Prostate gland (tissue), 2 donors: ENCODE data around the gene RGS10. TPM values are rescaled to one million over a fixed set of nuclear protein-coding genes. Genes with fewer than 3 reads are reported as not detected.

Experiments
- DNase-seq: peaks from one replicate; pipeline ENCODE4 v3.0.0-alpha.2; 2019; ENCODE audit warnings: low spot score
- H3K27ac ChIP-seq, 2 donors: fragments of 200-600 bp; sonication (generic); 2 replicates each; pipeline ENCODE4 v1.5.1; 2017 to 2019
- H3K27me3 ChIP-seq: fragments of 200-600 bp; sonication (generic); replicated peaks from 2 replicates; pipeline ENCODE4 v1.5.1; 2019; ENCODE audit not compliant: insufficient read depth
- H3K36me3 ChIP-seq, 2 donors: fragments of 200-600 bp; sonication (generic); 1 replicate in 1 of 2; 2 replicates in 1 of 2; pipeline versions ENCODE4 v1.5.1 to v1.8.1; 2017 to 2019
- H3K4me1 ChIP-seq: fragments of 200-600 bp; sonication (generic); replicated peaks from 2 replicates; pipeline ENCODE4 v1.5.1; 2019
- H3K4me3 ChIP-seq, 2 donors: fragments of 200-600 bp; sonication (generic); 2 replicates each; pipeline ENCODE4 v1.5.1; 2017 to 2019
- H3K9me3 ChIP-seq: fragments of 200-600 bp; sonication (generic); 2 replicates; pipeline ENCODE4 v1.5.1; 2017
- POLR2A ChIP-seq: fragments of 450-650 bp; IDR thresholded peaks from one replicate; pipeline ENCODE4 v1.6.1; 2016; ENCODE audit warnings: antibody characterized with exemption, mild to moderate bottlenecking
- POLR2AphosphoS5 ChIP-seq: sonication (generic); formaldehyde crosslinking; IDR thresholded peaks from one replicate; pipeline ENCODE4 v1.6.1; 2017; ENCODE audit warnings: antibody characterized with exemption
- WGBS: methylation state at CpG from one replicate; pipeline ENCODE4 v1.1.5; 2018; 5-methylcytosine and 5-hydroxymethylcytosine counted together
- intact Hi-C: fragments of 100-400 bp; cut with DNase I; formaldehyde crosslinking; loops from one replicate; pipeline ENCODE4 v1.14.2; 2022
- total RNA-seq, 2 donors: library from RNA; depleted of rRNA; stranded (reverse); fragments of >200 nt; gene quantifications; one replicate each; pipeline ENCODE4 v1.1.0, GENCODE V29; 2016
- TF ChIP-seq, protein P1 (sequence below), 4 experiments: fragments of 200-600 bp in 2 of 4; fragments of 450-650 bp in 2 of 4; sonication (generic) in 2 of 4; IDR thresholded peaks; 1 replicate in 3 of 4; 2 replicates in 1 of 4; pipeline ENCODE4 v1.5.1; 2016 to 2019; ENCODE audit warnings: antibody characterized with exemption in 4 of 4, mild to moderate bottlenecking in 2 of 4, moderate library complexity in 2 of 4

Gene RGS10
- total RNA-seq, 2 donors from 2014 or later = 12.4 to 67.7 TPM

DNA sequence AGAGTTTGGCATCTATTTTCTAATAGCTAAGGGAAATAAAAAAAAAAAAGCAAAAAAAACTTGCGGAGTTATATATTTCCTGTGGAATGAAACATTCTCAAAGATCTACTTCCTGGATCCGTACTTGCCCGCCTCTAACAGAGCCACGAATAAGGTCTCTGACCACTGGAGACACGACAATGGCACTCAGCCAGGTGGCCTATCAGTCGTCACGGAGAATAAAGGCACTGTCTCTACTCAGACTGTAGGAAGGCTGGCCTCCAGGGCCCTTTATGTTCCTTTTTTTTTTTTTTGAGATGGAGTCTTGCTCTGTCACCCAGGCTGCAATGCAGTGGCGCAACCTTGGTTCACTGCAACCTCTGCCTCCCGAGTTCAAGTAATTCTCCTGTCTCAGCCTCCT lies 58.7 kb downstream of the RGS10 start:
- Histone ChIP-seq H3K27ac (no peak overlapping the region), H3K9me3 (no peaks in the 10 kb centered on the region), H3K36me3 (no peaks in the 10 kb centered on the region), H3K4me3 (no peak overlapping the region), H3K27me3 (no peaks in the 10 kb centered on the region), H3K4me1 (no peaks in the 10 kb centered on the region)
- 77% methylated on average over 9 of the region's 9 CpGs for WGBS
- intact Hi-C loops = no loop called here
- DNase-seq = no peak
- no peak for TF ChIP-seq POLR2AphosphoS5
- TF ChIP-seq, protein P1, sequence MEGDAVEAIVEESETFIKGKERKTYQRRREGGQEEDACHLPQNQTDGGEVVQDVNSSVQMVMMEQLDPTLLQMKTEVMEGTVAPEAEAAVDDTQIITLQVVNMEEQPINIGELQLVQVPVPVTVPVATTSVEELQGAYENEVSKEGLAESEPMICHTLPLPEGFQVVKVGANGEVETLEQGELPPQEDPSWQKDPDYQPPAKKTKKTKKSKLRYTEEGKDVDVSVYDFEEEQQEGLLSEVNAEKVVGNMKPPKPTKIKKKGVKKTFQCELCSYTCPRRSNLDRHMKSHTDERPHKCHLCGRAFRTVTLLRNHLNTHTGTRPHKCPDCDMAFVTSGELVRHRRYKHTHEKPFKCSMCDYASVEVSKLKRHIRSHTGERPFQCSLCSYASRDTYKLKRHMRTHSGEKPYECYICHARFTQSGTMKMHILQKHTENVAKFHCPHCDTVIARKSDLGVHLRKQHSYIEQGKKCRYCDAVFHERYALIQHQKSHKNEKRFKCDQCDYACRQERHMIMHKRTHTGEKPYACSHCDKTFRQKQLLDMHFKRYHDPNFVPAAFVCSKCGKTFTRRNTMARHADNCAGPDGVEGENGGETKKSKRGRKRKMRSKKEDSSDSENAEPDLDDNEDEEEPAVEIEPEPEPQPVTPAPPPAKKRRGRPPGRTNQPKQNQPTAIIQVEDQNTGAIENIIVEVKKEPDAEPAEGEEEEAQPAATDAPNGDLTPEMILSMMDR (IDR thresholded peaks at IDR 0.05) = no peak

DNA sequence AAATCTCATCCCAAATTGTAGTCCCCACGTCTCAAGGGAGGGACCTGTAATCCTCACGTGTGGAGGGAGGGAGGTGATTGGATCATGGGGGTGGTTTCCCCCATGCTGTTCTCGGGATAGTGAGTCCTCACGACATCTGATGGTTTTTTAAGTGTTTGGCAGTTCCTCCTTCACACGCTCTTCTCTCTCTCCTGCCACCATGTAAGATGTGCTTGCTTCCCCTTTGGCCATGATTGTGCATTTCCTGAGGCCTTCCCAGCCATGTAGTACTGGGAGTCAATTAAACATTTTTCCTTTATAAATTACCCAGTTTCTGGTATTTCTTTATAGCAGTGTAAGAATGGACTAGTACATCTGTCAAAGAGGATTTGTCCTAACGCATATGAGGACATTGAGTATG lies 59.5 kb downstream of the RGS10 start:
- no peaks in the 10 kb centered on the region for H3K9me3 ChIP-seq
- H3K36me3 ChIP-seq = no peaks in the 10 kb centered on the region
- H3K27me3 ChIP-seq = no peaks in the 10 kb centered on the region
- H3K4me1 ChIP-seq = no peaks in the 10 kb centered on the region
- WGBS = 92% methylated on average over 6 of the region's 6 CpGs
- DNase-seq = no peak
- intact Hi-C loops = no loop called here
- TF ChIP-seq POLR2AphosphoS5 = no peak
- TF ChIP-seq, protein P1 (IDR thresholded peaks at IDR 0.05) = no peak
- no peak for TF ChIP-seq POLR2A
- H3K4me3 ChIP-seq = no peak overlapping the region
- no peak overlapping the region for H3K27ac ChIP-seq

DNA sequence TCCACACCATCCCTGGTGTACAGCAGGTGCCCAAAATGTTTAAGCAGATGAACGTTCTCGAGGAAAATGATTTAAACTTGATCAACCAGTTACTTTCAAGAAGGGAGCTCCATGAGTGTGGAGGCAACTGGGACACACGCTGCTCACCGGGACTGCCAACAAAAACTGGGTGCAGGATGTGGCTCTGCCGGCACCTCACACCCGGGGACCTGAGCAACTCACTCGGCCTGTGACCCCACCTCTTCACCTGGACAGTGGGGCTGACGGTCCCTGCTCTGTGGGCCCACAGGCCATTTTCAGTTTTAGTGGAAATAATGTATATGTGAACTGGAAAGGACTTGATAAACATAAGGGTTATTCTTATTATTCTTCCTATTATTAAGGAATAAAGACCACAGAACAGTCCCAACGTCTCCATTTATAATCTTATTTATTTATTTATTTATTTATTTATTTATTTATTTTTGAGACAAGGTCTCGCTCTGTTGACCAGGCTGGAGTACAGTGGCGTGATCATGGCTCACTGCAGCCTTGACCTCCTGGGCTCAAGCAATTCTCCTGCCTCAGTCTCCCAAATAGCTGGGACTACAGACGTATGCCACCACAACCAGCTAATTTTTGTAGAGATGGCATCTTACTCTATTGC lies 60.6 kb downstream of the RGS10 start:
- H3K27me3 ChIP-seq = no peaks in the 10 kb centered on the region
- intact Hi-C loops = no loop called here
- WGBS = 90% methylated on average over 12 of the region's 12 CpGs
- no peaks in the 10 kb centered on the region for H3K4me1 ChIP-seq
- H3K36me3 ChIP-seq = no peaks in the 10 kb centered on the region
- no peaks in the 10 kb centered on the region for H3K9me3 ChIP-seq
- TF ChIP-seq, protein P1 (IDR thresholded peaks at IDR 0.05) = no peak
- no peak for TF ChIP-seq POLR2AphosphoS5
- TF ChIP-seq POLR2A = no peak
- DNase-seq = no peak
- H3K4me3 ChIP-seq = no peak overlapping the region
- no peak overlapping the region for H3K27ac ChIP-seq

DNA sequence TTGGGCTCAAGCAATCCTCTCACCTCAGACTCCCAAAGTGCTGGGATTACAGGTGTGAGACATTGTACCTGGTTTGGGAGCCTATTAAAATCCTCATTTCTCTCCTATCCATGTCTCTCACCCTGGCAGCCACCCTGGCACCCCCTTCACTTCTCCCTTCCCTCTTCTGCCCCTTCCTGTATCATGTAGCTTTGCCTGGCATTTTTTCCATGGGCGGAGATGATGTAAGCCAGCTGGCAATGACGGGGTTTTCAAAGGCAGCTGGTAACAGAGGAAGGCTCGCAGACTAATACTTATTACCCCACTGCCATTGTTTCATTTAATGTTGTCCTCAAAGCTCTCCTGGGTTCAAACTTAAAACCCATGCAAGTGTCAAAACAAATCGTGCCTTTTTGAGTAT lies 61.9 kb downstream of the RGS10 start:
- H3K4me1 ChIP-seq = no peaks in the 10 kb centered on the region
- no peak overlapping the region for H3K4me3 ChIP-seq
- no peak for TF ChIP-seq POLR2A
- no peak for TF ChIP-seq POLR2AphosphoS5
- TF ChIP-seq, protein P1 (IDR thresholded peaks at IDR 0.05) = no peak
- no peaks in the 10 kb centered on the region for H3K27me3 ChIP-seq
- intact Hi-C loops = no loop called here
- no peak for DNase-seq
- H3K27ac ChIP-seq = no peak overlapping the region
- no peaks in the 10 kb centered on the region for H3K9me3 ChIP-seq
- no peaks in the 10 kb centered on the region for H3K36me3 ChIP-seq
- WGBS = 35% methylated on average over 4 of the region's 4 CpGs

DNA sequence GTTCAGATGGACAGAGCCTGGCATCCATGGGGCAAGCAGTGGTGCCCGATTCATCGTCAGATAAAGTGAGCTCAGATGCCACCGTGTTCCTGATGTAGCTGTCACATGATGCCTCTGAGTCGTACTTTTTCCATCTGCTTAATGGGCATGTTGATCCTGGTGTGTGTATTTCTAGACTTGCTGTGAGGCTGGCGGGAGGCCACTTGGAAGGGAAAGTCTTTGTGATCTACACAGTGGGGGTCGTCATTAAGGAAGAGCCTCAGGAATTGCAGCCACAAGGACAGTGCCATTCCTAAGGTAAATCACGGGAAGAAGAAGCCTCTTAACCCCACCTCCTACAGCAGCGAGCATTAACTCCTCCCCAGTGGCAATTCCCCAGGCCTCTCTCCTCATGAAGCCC lies 63.0 kb downstream of the RGS10 start:
- H3K9me3 ChIP-seq = no peaks in the 10 kb centered on the region
- no peak for TF ChIP-seq POLR2AphosphoS5

More for the DNA sequence above, 63.0 kb downstream of the RGS10 start:
- H3K4me1 ChIP-seq = no peaks in the 10 kb centered on the region
- WGBS = 46% methylated on average over 8 of the region's 8 CpGs
- H3K27me3 ChIP-seq = no peaks in the 10 kb centered on the region
- no peaks in the 10 kb centered on the region for H3K36me3 ChIP-seq
- DNase-seq = no peak
- no peak overlapping the region for H3K4me3 ChIP-seq
- H3K27ac ChIP-seq = no peak overlapping the region
- intact Hi-C loops = no loop called here
